Mesendoderm (in vitro differentiated cells): ENCODE results near the gene MNX1.

ENCODE experiments used
- DNase-seq: peaks from one replicate; pipeline ENCODE4 v3.0.0; 2013
- H2AK5ac ChIP-seq: 2 replicates; pipeline ENCODE4 v1.6.1; 2013; ENCODE audit warnings: low read length, inconsistent platforms
- H2BK120ac ChIP-seq: 2 replicates; pipeline ENCODE4 v1.6.1; 2013; ENCODE audit warnings: low read depth, mild to moderate bottlenecking, low read length, moderate library complexity, mixed read lengths
- H2BK15ac ChIP-seq: replicated peaks from 2 replicates; pipeline ENCODE4 v1.6.1; 2013; ENCODE audit warnings: low read depth, mild to moderate bottlenecking, moderate library complexity
- H2BK5ac ChIP-seq: 2 replicates; pipeline ENCODE4 v1.6.1; 2013; ENCODE audit warnings: low read length, inconsistent platforms
- H3K18ac ChIP-seq: 2 replicates; pipeline ENCODE4 v1.6.1; 2013; ENCODE audit warnings: mild to moderate bottlenecking, low read length, mixed read lengths
- H3K23ac ChIP-seq: one replicate; pipeline ENCODE4 v1.6.1; 2013; ENCODE audit warnings: low read length
- H3K27ac ChIP-seq: 2 replicates; pipeline ENCODE4 v1.5.1; 2013; ENCODE audit warnings: low read depth, mild to moderate bottlenecking, inconsistent platforms, low read length, moderate library complexity
- H3K27me3 ChIP-seq: 2 replicates; pipeline ENCODE4 v1.6.1; 2013; ENCODE audit warnings: low read length, control low read depth, mild to moderate bottlenecking, inconsistent platforms; ENCODE audit not compliant: insufficient read depth, poor library complexity
- H3K36me3 ChIP-seq: 2 replicates; pipeline ENCODE4 v1.6.1; 2013; ENCODE audit warnings: low read length, inconsistent platforms; ENCODE audit not compliant: control insufficient read depth, insufficient read depth
- H3K4ac ChIP-seq: one replicate; pipeline ENCODE4 v1.6.1; 2013; ENCODE audit warnings: low read depth, mild to moderate bottlenecking, low read length, moderate library complexity
- H3K4me1 ChIP-seq: 2 replicates; pipeline ENCODE4 v1.6.1; 2013; ENCODE audit warnings: low read depth, low read length, inconsistent platforms; ENCODE audit not compliant: control insufficient read depth
- H3K4me2 ChIP-seq: 2 replicates; pipeline ENCODE4 v1.6.1; 2013; ENCODE audit warnings: low read length
- H3K4me3 ChIP-seq: 2 replicates; pipeline ENCODE4 v1.5.1; 2013; ENCODE audit warnings: mild to moderate bottlenecking, low read length
- H3K56ac ChIP-seq: one replicate; pipeline ENCODE4 v1.6.1; 2013; ENCODE audit warnings: low read length
- H3K79me1 ChIP-seq: 2 replicates; pipeline ENCODE4 v1.6.1; 2013; ENCODE audit warnings: low read length, inconsistent platforms
- H3K79me2 ChIP-seq: 2 replicates; pipeline ENCODE4 v1.6.1; 2013; ENCODE audit warnings: mild to moderate bottlenecking, low read length; ENCODE audit not compliant: control insufficient read depth, insufficient read depth
- H3K9ac ChIP-seq: 2 replicates; pipeline ENCODE4 v1.6.1; 2013; ENCODE audit warnings: low read length, inconsistent platforms
- H4K5ac ChIP-seq: one replicate; pipeline ENCODE4 v1.6.1; 2013; ENCODE audit warnings: low read length
- H4K8ac ChIP-seq: one replicate; pipeline ENCODE4 v1.6.1; 2013; ENCODE audit warnings: low read depth, mild to moderate bottlenecking, control low read depth, low read length, moderate library complexity
- WGBS: extraction: QIAGEN DNeasy Blood & Tissue Kit; methylation state at CpG from one replicate; pipeline ENCODE4 v1.1.7; 2013; ENCODE audit warnings: low lambda C conversion rate, missing lambda C conversion rate; ENCODE audit not compliant: insufficient coverage; ENCODE audit errors: extremely low coverage; 5-methylcytosine and 5-hydroxymethylcytosine counted together

MNX1 gene

DNA sequence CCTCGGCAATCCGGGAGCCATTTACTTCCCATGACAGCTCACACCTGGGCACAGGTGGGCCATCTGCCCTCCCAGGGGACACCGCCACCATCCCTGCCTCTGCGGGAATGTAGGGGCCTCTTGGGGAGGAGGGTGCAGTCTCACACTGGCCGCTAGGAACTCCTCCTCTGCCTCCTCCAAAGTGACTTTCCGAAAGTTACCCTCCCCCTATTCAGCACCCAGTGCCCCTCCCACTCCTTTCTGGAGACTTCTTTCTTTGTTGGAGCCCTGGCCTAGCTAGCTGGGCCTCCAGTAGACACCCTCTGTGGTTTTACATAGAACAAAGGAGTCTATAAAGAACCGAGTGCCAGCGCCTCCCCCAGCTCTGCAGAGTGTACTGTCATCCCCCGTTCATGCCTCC, 45.8 kb upstream of the MNX1 start:
- Histone ChIP-seq H3K9ac (no peak overlapping the region), H3K27ac (no peak overlapping the region), H3K4me2 (no peak overlapping the region), H3K79me1 (no peaks in the 10 kb centered on the region), H2AK5ac (no peak overlapping the region), H2BK15ac (no peak overlapping the region), H3K4ac (no peak overlapping the region), H3K27me3 (no peaks in the 10 kb centered on the region), H2BK120ac (no peak overlapping the region), H3K23ac (no peak overlapping the region), H4K5ac (no peak overlapping the region), H3K36me3 (no peaks in the 10 kb centered on the region), H3K56ac (no peak overlapping the region), H3K79me2 (no peaks in the 10 kb centered on the region), H4K8ac (no peak overlapping the region), H2BK5ac (no peak overlapping the region), H3K18ac (no peak overlapping the region), H3K4me1 (no peaks in the 10 kb centered on the region), H3K4me3 (no peak overlapping the region)
- WGBS: no CpG with 5 or more reads among the region's 9 CpGs
- DNase-seq: peak; percentile 9

- Histone ChIP-seq H3K4me2 (no peak overlapping the region), H4K5ac (no peak overlapping the region), H3K56ac (no peak overlapping the region), H3K9ac (no peak overlapping the region), H3K23ac (no peak overlapping the region), H2AK5ac (no peak overlapping the region), H3K36me3 (no peaks in the 10 kb centered on the region), H2BK120ac (no peak overlapping the region), H2BK15ac (no peak overlapping the region), H3K27ac (no peak overlapping the region), H3K18ac (no peak overlapping the region), H3K4ac (no peak overlapping the region), H3K79me2 (no peaks in the 10 kb centered on the region), H3K79me1 (no peaks in the 10 kb centered on the region), H3K4me3 (no peak overlapping the region), H2BK5ac (no peak overlapping the region), H3K27me3 (no peaks in the 10 kb centered on the region), H3K4me1 (no peaks in the 10 kb centered on the region), H4K8ac (no peak overlapping the region)
- WGBS: no CpG with 5 or more reads among the region's 9 CpGs
- no peak for DNase-seq
Observed at GRCh38 chr7:157054927-157055326, 44.5 kb upstream of the MNX1 start.

GRCh38 chr7:157053118-157053517, 42.7 kb upstream of the MNX1 start:
- no peaks in the 10 kb centered on the region for H3K27me3 ChIP-seq
- H2AK5ac ChIP-seq: no peak overlapping the region
- H3K79me1 ChIP-seq: no peaks in the 10 kb centered on the region
- H3K4ac ChIP-seq: no peak overlapping the region
- no peak overlapping the region for H2BK120ac ChIP-seq
- no peak overlapping the region for H2BK15ac ChIP-seq
- H4K5ac ChIP-seq: no peak overlapping the region
- H3K4me1 ChIP-seq: no peaks in the 10 kb centered on the region
- H3K18ac ChIP-seq: no peak overlapping the region
- no CpG with 5 or more reads among the region's 5 CpGs for WGBS
- H2BK5ac ChIP-seq: no peak overlapping the region
- no peak overlapping the region for H3K23ac ChIP-seq
- H3K56ac ChIP-seq: no peak overlapping the region
- H4K8ac ChIP-seq: no peak overlapping the region
- no peaks in the 10 kb centered on the region for H3K36me3 ChIP-seq
- no peaks in the 10 kb centered on the region for H3K79me2 ChIP-seq
- H3K4me3 ChIP-seq: no peak overlapping the region
- no peak for DNase-seq
- H3K9ac ChIP-seq: no peak overlapping the region
- no peak overlapping the region for H3K27ac ChIP-seq
- no peak overlapping the region for H3K4me2 ChIP-seq

GRCh38 chr7:157047148-157047547, 36.7 kb upstream of the MNX1 start:
- H3K79me2 ChIP-seq: no peaks in the 10 kb centered on the region
- WGBS: no CpG with 5 or more reads among the region's 6 CpGs
- H3K4ac ChIP-seq: no peak overlapping the region
- no peak overlapping the region for H3K27ac ChIP-seq
- no peak overlapping the region for H3K56ac ChIP-seq
- no peak overlapping the region for H2BK120ac ChIP-seq
- H3K4me2 ChIP-seq: no peak overlapping the region
- H2BK15ac ChIP-seq: no peak overlapping the region
- no peaks in the 10 kb centered on the region for H3K4me1 ChIP-seq
- H2BK5ac ChIP-seq: no peak overlapping the region
- H3K23ac ChIP-seq: no peak overlapping the region
- H3K18ac ChIP-seq: no peak overlapping the region
- H2AK5ac ChIP-seq: no peak overlapping the region
- no peak overlapping the region for H4K5ac ChIP-seq
- no peak overlapping the region for H3K4me3 ChIP-seq
- H4K8ac ChIP-seq: no peak overlapping the region
- H3K27me3 ChIP-seq: no peaks in the 10 kb centered on the region
- H3K36me3 ChIP-seq: no peaks in the 10 kb centered on the region
- H3K79me1 ChIP-seq: no peaks in the 10 kb centered on the region
- no peak overlapping the region for H3K9ac ChIP-seq
- no peak for DNase-seq

DNA sequence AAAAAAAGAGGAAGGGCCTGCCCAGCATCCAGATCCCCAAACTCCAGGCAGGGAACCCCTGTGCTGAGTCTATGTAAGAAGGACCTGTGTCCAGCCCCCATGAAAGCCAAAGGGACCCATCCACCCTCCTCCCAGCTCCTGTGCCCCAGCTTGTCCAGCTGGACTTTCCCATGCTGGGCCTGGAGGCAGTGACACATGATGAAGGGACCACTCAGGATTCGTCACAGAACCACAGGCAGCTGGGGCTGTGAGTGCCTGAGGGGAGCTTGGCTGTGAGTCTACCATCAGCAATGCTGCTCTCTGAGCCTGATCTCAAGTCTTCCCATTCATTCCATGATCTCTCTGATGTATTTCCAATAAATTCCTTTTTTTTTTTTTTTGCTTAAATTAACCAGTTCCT, 36.2 kb upstream of the MNX1 start:
- Histone ChIP-seq H3K4ac (no peak overlapping the region), H3K4me2 (no peak overlapping the region), H3K36me3 (no peaks in the 10 kb centered on the region), H3K4me3 (no peak overlapping the region), H3K23ac (no peak overlapping the region), H3K56ac (no peak overlapping the region), H2BK120ac (no peak overlapping the region), H3K9ac (no peak overlapping the region), H3K27me3 (no peaks in the 10 kb centered on the region), H2BK5ac (no peak overlapping the region), H3K4me1 (no peaks in the 10 kb centered on the region), H3K27ac (no peak overlapping the region), H3K79me2 (no peaks in the 10 kb centered on the region), H4K5ac (no peak overlapping the region), H2BK15ac (no peak overlapping the region), H2AK5ac (no peak overlapping the region), H3K79me1 (no peaks in the 10 kb centered on the region), H3K18ac (no peak overlapping the region), H4K8ac (no peak overlapping the region)
- no CpG with 5 or more reads among the region's 1 CpG for WGBS
- DNase-seq: no peak

DNA sequence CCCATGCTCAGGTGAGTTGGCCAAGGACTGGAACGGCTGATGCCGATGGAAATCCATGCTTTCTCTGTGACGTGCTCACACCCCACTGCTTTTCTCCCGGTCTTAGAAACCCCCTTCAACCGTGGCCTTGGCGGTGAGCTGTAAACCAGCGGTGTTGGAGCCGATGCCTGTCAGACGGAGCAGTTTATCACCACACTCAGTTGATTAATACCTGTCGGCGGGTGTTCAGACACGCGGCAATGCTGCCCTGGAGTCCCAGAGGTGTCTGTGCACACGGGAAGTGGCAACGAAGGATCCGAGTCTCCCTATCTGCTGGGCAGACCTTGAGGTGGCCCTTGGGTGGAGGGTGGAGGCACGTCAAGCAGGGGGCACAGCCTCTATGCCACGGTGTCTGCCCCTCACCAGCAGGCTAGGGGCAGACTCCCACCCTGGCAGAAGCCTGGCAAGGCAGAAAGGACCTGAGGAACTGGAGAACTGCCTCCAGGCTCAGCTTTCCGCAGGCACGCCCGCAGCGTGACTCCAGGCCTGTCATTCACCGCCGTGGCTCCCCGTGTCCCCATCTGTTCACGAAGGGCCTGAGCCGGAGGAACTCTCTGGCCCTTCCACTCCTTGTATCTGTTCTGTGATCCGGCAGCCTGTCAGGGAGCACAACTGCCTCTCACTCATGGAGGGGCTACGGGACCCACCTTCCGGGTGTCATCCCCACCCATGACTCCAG, 34.6 kb upstream of the MNX1 start:
- Histone ChIP-seq H3K36me3 (no peaks in the 10 kb centered on the region), H3K56ac (no peak overlapping the region), H2AK5ac (no peak overlapping the region), H3K18ac (no peak overlapping the region), H3K4me3 (no peak overlapping the region), H3K4me1 (no peaks in the 10 kb centered on the region), H3K4ac (no peak overlapping the region), H3K79me1 (no peaks in the 10 kb centered on the region), H3K27me3 (no peaks in the 10 kb centered on the region), H4K8ac (no peak overlapping the region), H2BK15ac (no peak overlapping the region), H3K9ac (no peak overlapping the region), H2BK120ac (no peak overlapping the region), H3K4me2 (no peak overlapping the region), H3K27ac (no peak overlapping the region), H2BK5ac (no peak overlapping the region), H3K79me2 (no peaks in the 10 kb centered on the region), H3K23ac (no peak overlapping the region), H4K5ac (no peak overlapping the region)
- no CpG with 5 or more reads among the region's 30 CpGs for WGBS
- no peak for DNase-seq
